Skeletal muscle tissue (tissue), 4 donors: Measurements from ENCODE around the gene WNT5B. TPM values are rescaled to one million over a fixed set of nuclear protein-coding genes. Genes with fewer than 3 reads are reported as not detected.

Experiments
- H3K27ac ChIP-seq: one replicate; pipeline ENCODE4 v1.7.0; 2013; ENCODE audit warnings: mild to moderate bottlenecking, low read depth, low read length, inconsistent platforms
- H3K27me3 ChIP-seq, 3 donors: one replicate each; pipeline ENCODE4 v1.7.0; 2013; ENCODE audit warnings: low read length in 3 of 3; ENCODE audit not compliant: control insufficient read depth in 3 of 3, insufficient read depth in 3 of 3
- H3K36me3 ChIP-seq, 3 donors: one replicate each; pipeline ENCODE4 v1.7.0; 2013; ENCODE audit warnings: low read length in 3 of 3; ENCODE audit not compliant: control insufficient read depth in 3 of 3, insufficient read depth in 3 of 3
- H3K4me1 ChIP-seq, 3 donors: one replicate each; pipeline ENCODE4 v1.7.0; 2013; ENCODE audit warnings: low read length in 3 of 3, mild to moderate bottlenecking in 3 of 3; ENCODE audit not compliant: control insufficient read depth in 3 of 3, insufficient read depth in 3 of 3
- H3K4me3 ChIP-seq, 3 donors: one replicate each; pipeline ENCODE4 v1.7.0; 2013; ENCODE audit warnings: low read length in 3 of 3
- H3K9ac ChIP-seq, 3 donors: one replicate each; pipeline ENCODE4 v1.7.0; 2013; ENCODE audit warnings: low read length in 3 of 3, mild to moderate bottlenecking in 3 of 3, moderate library complexity in 2 of 3, low read depth in 1 of 3
- H3K9me3 ChIP-seq, 3 donors: one replicate each; pipeline ENCODE4 v1.7.0; 2013; ENCODE audit warnings: low read length in 3 of 3; ENCODE audit not compliant: control insufficient read depth in 3 of 3
- total RNA-seq: library from RNA; depleted of rRNA; stranded (reverse); fragments of >200 nt; gene quantifications from one replicate; pipeline ENCODE4 v1.2.3, GENCODE V29; 2014
- donor health status: Osteomylitis.

WNT5B gene
- total RNA-seq, 1 donor from 2014 or later = 30.3 TPM

DNA sequence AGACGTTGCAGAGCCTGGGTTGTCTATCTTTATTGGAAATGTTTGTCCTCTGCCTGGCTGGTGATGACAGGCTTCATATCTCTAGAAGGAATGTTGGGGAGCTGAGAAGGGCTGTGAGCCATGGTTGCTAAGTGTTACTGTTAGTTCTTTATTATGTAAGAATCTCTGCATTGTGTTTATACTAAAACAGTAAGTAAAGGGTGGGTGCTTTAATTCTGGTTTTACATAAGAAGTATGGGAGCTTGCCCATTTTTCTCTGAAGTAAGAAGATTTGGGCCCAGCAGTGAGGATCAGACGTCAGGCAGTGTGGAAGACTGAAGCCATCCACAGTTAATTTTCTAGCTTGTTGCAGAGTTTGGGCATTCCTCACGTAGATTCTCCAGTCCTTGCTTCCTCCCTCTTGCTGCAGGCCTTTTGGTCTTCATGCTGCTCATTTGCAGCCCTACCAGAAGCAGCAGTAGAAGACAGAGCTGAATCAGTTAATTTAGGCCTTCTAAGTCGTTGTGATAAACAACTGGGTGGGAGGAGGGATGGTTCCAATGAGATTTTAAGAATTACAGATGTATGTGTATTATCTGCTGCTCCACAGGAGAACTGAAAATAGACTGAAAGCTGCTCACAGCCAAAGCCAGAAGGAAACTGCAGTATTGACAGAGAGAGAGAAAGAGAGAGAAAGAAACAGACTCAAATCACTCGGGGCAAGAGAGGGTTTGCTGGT is 21.4 kb downstream of the WNT5B start:
- H3K36me3 ChIP-seq = peaks cover 0 to 3% (median 2%) of the 10 kb centered on the region in 3 donors
- H3K27ac ChIP-seq = no peak overlapping the region
- peak overlapping the region in 1 of 3 donors; percentile 10 for H3K9ac ChIP-seq
- H3K27me3 ChIP-seq = peaks cover 0 to 3% (median 0%) of the 10 kb centered on the region in 3 donors
- no peak overlapping the region for H3K4me3 ChIP-seq
- no peaks in the 10 kb centered on the region for H3K9me3 ChIP-seq
- peaks cover 0 to 14% (median 2%) of the 10 kb centered on the region in 3 donors for H3K4me1 ChIP-seq

DNA sequence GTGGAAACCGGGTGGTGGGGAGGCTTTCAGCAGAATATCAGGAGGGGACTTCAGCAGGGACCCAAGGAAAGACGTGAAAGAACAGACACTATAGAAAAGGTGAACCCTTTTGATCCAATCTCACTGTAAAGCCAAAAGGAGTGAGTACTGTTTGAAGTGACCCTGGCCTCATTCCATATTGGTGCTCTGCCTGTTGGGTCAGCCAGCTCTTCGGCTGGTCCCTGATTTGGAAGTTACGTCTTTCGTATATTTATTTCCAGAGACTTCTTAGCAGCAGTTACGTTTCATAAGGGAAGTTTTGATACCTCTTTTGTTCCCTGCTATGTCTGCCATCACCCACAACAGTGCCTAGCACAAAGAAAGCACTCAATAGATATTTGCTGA is 21.9 kb downstream of the WNT5B start:
- no peak overlapping the region for H3K4me3 ChIP-seq
- H3K9ac ChIP-seq = peak overlapping the region in 2 of 3 donors; percentile 10 to 25

DNA sequence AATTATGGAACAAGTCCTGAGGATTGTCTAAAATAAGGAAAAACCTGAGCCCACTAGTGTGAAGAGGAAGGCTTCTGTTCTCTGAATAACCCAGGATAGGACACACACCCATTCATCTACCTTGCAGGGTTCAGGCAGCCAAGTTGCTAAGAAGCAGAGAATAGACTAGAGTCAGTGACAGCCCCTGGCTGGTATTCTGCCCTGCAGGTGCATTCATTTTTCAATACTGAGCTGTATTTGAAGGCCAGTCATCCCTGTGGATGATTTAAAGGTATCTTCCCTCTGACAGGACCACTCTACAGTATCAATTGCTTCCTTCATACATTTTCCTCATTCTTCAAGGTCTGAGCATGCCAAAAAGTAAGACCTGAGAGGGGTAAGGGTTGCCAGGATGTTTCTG is 22.9 kb downstream of the WNT5B start:
- H3K27ac ChIP-seq = no peak overlapping the region
- H3K9me3 ChIP-seq = no peaks in the 10 kb centered on the region
- no peaks in the 10 kb centered on the region for H3K36me3 ChIP-seq
- peaks cover 0 to 14% (median 2%) of the 10 kb centered on the region in 3 donors for H3K4me1 ChIP-seq
- H3K9ac ChIP-seq = no peak overlapping the region
- peaks cover 0 to 3% (median 0%) of the 10 kb centered on the region in 3 donors for H3K27me3 ChIP-seq
- no peak overlapping the region for H3K4me3 ChIP-seq

More for the DNA sequence above, 21.9 kb downstream of the WNT5B start:
- Histone ChIP-seq H3K27me3 (peaks cover 0 to 3% (median 0%) of the 10 kb centered on the region in 3 donors), H3K27ac (no peak overlapping the region), H3K9me3 (no peaks in the 10 kb centered on the region), H3K36me3 (peaks cover 0 to 3% (median 2%) of the 10 kb centered on the region in 3 donors), H3K4me1 (peaks cover 0 to 14% (median 2%) of the 10 kb centered on the region in 3 donors)

DNA sequence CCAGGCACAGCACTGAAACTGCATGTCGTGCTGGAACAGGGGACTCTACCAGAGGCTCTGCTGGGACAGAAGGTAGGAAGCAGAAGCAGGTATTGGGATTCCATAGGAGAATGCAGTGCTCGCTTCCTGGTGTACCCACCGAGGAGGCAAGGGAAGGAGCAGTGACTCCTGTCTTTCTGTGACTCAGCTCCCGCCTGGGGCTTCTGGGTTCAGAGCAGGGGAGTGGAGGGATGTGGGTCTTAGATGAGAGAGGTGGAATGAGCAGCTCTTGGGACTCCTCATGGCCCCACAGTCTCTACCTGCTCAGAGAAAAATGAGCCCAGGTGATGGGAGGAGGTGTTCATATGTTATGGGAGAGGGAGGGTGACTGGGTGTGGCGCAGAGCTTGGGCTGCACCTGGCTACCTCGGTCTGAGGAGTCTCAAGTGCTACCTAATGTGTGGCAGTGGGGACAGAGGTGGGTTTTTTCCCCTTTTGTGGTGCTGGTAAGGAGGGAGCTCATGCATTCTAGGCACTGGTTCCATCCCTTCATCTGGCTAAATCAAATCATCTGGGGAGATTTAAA is 26.3 kb downstream of the WNT5B start:
- Histone ChIP-seq H3K9ac (no peak overlapping the region), H3K4me3 (no peak overlapping the region), H3K4me1 (peaks cover 4 to 13% (median 6%) of the 10 kb centered on the region in 3 donors), H3K9me3 (no peaks in the 10 kb centered on the region), H3K27ac (no peak overlapping the region), H3K36me3 (no peaks in the 10 kb centered on the region), H3K27me3 (no peaks in the 10 kb centered on the region)

DNA sequence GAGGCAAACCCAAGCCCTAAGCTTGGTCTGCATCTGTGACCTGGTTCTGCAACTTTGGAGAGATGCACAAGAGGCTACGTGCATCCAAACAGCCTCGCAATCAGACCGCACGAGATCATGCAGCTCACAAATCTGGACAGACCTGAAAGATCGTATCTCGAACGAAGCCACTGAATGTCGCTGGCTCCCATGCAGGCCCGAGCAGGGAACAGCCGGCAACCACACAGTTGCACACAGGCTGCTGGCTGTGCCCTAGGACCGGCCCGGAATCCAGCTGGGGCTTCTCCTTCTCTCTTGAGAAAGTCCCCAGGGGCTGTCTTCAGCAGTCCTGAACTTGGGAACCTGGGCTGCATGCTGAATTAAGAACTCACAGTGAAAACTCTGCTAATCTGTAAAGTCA is 27.9 kb downstream of the WNT5B start:
- no peak overlapping the region for H3K9ac ChIP-seq
- no peak overlapping the region for H3K27ac ChIP-seq
- H3K36me3 ChIP-seq = no peaks in the 10 kb centered on the region
- H3K27me3 ChIP-seq = no peaks in the 10 kb centered on the region
- no peak overlapping the region for H3K4me3 ChIP-seq
- no peaks in the 10 kb centered on the region for H3K9me3 ChIP-seq
- H3K4me1 ChIP-seq = peaks cover 3 to 10% (median 7%) of the 10 kb centered on the region in 3 donors

DNA sequence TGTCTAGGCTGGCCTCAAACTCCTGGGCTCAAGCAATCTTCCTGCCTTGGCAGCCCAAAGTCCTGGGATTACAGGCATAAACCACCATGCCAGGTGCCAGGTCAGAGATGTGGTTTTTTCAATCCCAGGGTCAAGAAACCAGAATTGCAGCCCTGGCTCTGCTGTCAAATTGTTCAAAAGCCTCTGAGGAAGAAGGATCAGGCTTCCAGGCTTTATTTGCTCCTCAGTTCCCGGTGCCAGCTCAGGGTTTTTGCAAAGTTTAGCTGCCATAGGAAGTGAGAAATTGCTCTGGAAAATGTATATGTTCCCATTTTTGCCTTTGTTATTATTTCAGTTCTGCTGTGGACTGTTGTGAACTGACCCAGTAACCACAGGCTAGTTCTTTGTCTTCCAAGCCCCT is 28.7 kb downstream of the WNT5B start:
- peaks cover 3 to 10% (median 6%) of the 10 kb centered on the region in 3 donors for H3K4me1 ChIP-seq
- no peak overlapping the region for H3K4me3 ChIP-seq
- no peaks in the 10 kb centered on the region for H3K27me3 ChIP-seq
- H3K36me3 ChIP-seq = no peaks in the 10 kb centered on the region
- H3K9ac ChIP-seq = peak overlapping the region in 1 of 3 donors; percentile 4
- H3K27ac ChIP-seq = no peak overlapping the region
- H3K9me3 ChIP-seq = no peaks in the 10 kb centered on the region

DNA sequence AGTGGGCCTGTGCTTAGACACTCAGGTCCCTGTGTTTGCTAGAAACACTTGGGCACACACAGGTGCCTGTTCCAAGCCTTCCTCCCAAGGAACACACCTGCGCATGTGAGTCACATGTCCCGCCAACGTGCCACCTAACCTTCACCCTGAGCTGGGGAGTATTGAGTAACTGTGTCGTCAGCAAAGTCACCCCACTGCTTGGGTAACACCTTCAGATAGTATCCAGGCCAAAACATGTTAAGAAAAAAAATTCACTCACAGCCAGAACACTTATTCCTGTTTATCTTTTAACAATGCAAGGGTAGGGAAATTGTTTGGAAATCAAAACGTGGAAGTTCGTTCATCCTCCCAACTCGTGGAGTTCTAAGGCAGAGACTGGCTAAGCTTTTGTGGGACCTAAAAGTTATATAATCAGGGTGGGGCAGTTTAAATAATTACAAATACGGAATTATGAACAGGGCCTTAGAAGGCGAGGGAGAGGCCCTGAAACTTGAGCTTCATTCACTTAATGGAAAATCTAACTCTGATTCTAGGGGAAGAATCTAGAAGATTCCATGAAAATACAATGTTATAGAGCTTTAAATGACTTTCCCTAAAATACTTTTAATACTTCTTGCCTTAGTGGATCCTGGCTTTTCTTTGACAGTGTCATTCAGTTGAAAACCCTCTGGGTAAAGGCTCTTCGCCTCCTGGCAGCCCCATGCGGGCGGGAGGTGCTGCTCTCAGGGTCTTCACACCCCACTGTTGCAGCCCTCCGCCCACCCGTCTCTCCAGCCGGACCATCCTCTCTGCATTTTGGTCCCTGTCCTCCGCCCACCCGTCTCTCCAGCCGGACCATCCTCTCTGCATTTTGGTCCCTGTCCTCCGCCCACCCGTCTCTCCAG is 31.5 kb downstream of the WNT5B start:
- no peak overlapping the region for H3K9ac ChIP-seq
- H3K36me3 ChIP-seq = no peaks in the 10 kb centered on the region
- peaks cover 3 to 10% (median 5%) of the 10 kb centered on the region in 3 donors for H3K4me1 ChIP-seq
- no peak overlapping the region for H3K4me3 ChIP-seq
- no peaks in the 10 kb centered on the region for H3K9me3 ChIP-seq
- H3K27me3 ChIP-seq = peaks cover 0 to 6% (median 0%) of the 10 kb centered on the region in 3 donors
- peak overlapping the region; percentile 77 for H3K27ac ChIP-seq

DNA sequence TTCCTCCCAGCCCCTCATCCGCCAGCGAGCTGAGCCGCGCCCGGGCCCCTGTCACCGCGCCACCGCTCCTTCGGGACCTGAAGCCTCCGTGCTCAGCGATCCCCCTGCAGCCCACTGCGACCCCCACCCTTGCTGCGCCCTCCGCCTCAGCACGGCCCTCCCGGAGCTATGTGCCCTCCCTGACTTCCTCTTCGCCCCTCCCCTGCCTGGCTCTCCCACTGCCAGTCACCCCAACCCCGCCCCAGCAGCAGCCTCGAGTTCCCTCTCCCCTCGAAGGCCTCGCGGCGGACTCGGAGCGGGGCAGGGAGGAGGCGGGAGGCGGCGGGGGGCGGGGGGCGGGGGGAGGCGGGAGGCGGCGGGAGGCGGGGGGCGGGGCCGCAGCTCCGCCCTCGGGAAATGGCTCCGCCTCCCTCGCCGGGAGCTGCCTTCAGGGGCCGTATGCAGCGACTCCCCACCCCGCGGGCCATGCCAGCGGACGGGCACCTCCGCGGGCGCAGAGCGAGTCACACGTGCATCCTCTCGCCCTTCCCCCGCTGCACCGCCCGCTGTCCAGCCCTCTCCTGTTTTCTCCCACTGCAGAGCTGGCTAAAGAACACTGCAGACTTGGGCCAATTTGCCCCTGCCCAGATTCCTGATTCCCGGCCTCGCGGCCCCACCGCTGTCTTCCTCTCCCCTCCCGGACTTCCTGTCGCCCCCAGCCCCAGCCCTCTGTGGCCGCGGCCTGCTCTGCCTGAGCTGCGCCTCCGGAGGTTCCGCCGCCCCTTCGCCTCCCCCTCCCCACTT is 32.7 kb downstream of the WNT5B start:
- H3K27me3 ChIP-seq = peaks cover 0 to 6% (median 0%) of the 10 kb centered on the region in 3 donors
- peak overlapping the region; percentile 60 for H3K27ac ChIP-seq
- peak overlapping the region; percentile 68 to 74 (median 68) for H3K4me3 ChIP-seq
- no peaks in the 10 kb centered on the region for H3K36me3 ChIP-seq
- peaks cover 3 to 12% (median 5%) of the 10 kb centered on the region in 3 donors for H3K4me1 ChIP-seq
- peak overlapping the region; percentile 43 to 77 (median 62) for H3K9ac ChIP-seq
- H3K9me3 ChIP-seq = no peaks in the 10 kb centered on the region

DNA sequence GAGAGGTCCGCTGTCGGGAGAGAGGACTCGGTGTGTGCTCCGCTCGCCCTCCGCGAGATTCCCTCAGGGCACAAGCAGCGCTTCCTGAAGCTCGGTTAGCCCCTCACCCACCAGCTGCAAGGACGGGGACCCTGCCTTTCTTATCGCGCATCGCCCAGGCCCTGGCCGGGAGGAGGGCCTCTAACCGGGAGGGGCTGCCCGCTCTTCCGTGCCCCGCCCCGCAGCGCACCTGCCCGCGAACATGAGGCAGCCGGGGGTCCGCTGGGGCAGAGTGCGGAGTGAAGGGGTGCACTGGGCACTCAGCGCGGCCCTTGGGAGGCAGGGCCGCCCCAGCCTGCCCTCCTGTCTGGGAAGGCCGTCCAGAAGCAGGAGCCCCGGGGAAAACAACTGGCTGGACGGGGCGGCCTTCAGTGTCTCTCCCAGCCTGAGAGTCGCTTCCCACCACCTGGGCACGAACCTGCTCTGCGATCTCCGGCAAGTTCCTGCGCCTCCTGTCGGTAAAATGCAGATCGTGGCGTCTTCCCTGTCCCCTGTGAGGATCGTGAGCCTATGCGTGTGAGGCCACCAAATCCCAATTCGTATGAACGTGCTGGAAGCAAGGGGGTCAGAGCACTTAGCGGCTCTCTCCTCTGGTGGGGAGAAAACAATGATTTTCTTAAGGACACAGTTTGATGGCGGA is 33.9 kb downstream of the WNT5B start:
- H3K36me3 ChIP-seq = no peaks in the 10 kb centered on the region
- H3K27ac ChIP-seq = no peak overlapping the region
- no peak overlapping the region for H3K9ac ChIP-seq
- peaks cover 0 to 6% (median 0%) of the 10 kb centered on the region in 3 donors for H3K27me3 ChIP-seq
- H3K4me3 ChIP-seq = no peak overlapping the region
- H3K4me1 ChIP-seq = peaks cover 5 to 14% (median 7%) of the 10 kb centered on the region in 3 donors
- no peaks in the 10 kb centered on the region for H3K9me3 ChIP-seq
